Measurements from ENCODE around the gene SAG. TPM values are rescaled to one million over a fixed set of nuclear protein-coding genes. Genes with fewer than 3 reads are reported as not detected.
A peak's percentile ranks its signal among the peaks of the same experiment; 100 is the strongest.

Gene SAG
- total RNA-seq, 2 donors from 2014 or later, result 0.45 TPM; not detected in 1

- H3K9me3 ChIP-seq, result no peaks in the 10 kb centered on the region
- no peak for DNase-seq (ENCODE audit: low spot score)
- intact Hi-C loops (cut with DNase I), result no loop called here
- no peaks in the 10 kb centered on the region for H3K36me3 ChIP-seq
- no peak overlapping the region for H3K4me3 ChIP-seq
- TF ChIP-seq CTCF (IDR thresholded peaks at IDR 0.05), result no peak
- TF ChIP-seq POLR2AphosphoS5 (IDR thresholded peaks at IDR 0.05), result no peak
- TF ChIP-seq POLR2A (IDR thresholded peaks at IDR 0.05), result no peak
- no peaks in the 10 kb centered on the region for H3K4me1 ChIP-seq (replicated peaks)
- H3K27me3 ChIP-seq (replicated peaks; ENCODE audit: insufficient read depth), result no peaks in the 10 kb centered on the region
- 84% methylated on average over 7 of the region's 7 CpGs for WGBS
- no peak overlapping the region for H3K27ac ChIP-seq
Measured at GRCh38 chr2:233351423-233351822, 43.8 kb downstream of the SAG start.

GRCh38 chr2:233352141-233352842 is 44.7 kb downstream of the SAG start:
- intact Hi-C loops (cut with DNase I), result no loop called here
- no peaks in the 10 kb centered on the region for H3K9me3 ChIP-seq
- TF ChIP-seq CTCF (IDR thresholded peaks at IDR 0.05) (no peak), POLR2A (IDR thresholded peaks at IDR 0.05) (no peak)

GRCh38 chr2:233353101-233353768 is 45.6 kb downstream of the SAG start:
- intact Hi-C loops (cut with DNase I), result no loop called here

More at GRCh38 chr2:233352141-233352842, 44.7 kb downstream of the SAG start:
- no peaks in the 10 kb centered on the region for H3K27me3 ChIP-seq (replicated peaks; ENCODE audit: insufficient read depth)
- WGBS, result 94% methylated on average over 25 of the region's 25 CpGs
- no peaks in the 10 kb centered on the region for H3K36me3 ChIP-seq
- H3K27ac ChIP-seq, result no peak overlapping the region
- no peak overlapping the region for H3K4me3 ChIP-seq
- no peaks in the 10 kb centered on the region for H3K4me1 ChIP-seq (replicated peaks)
- no peak for DNase-seq (ENCODE audit: low spot score)

GRCh38 chr2:233353769-233354499 is 46.3 kb downstream of the SAG start, which contains the start of gene DGKD:
Gene DGKD (plus strand): TSS chr2:233354494. CDS start chr2:233354519, 25 bp downstream.
- Histone ChIP-seq H3K27ac (peak within 1 kb of the TSS; percentile 62 to 85), H3K36me3 (no peaks in the 10 kb centered on the region), H3K9me3 (no peaks in the 10 kb centered on the region), H3K27me3 (replicated peaks; ENCODE audit: insufficient read depth) (no peaks in the 10 kb centered on the region), H3K4me3 (peak within 1 kb of the TSS; percentile 68), H3K4me1 (replicated peaks) (no peaks in the 10 kb centered on the region)
- no peak for TF ChIP-seq POLR2A (IDR thresholded peaks at IDR 0.05)
- TF ChIP-seq CTCF (IDR thresholded peaks at IDR 0.05), result peak in 3 of 4 experiments; percentile 20 to 63 (median 59)
- no peak for TF ChIP-seq POLR2AphosphoS5 (IDR thresholded peaks at IDR 0.05)
- intact Hi-C loops (cut with DNase I), result loop anchor here (2.0 kb wide), 1 partner anchor 89 kb away; no protein-coding TSS in a partner anchor
- peak; percentile 38 for DNase-seq (ENCODE audit: low spot score)
- 6% methylated on average over 42 of the region's 56 CpGs for WGBS

More at GRCh38 chr2:233353101-233353768, 45.6 kb downstream of the SAG start:
- Histone ChIP-seq H3K27ac (peak overlapping the region; percentile 37 to 55), H3K4me3 (no peak overlapping the region), H3K36me3 (no peaks in the 10 kb centered on the region), H3K9me3 (no peaks in the 10 kb centered on the region), H3K4me1 (replicated peaks) (no peaks in the 10 kb centered on the region), H3K27me3 (replicated peaks; ENCODE audit: insufficient read depth) (no peaks in the 10 kb centered on the region)
- TF ChIP-seq POLR2A (IDR thresholded peaks at IDR 0.05), result no peak
- TF ChIP-seq CTCF (IDR thresholded peaks at IDR 0.05), result no peak
- TF ChIP-seq POLR2AphosphoS5 (IDR thresholded peaks at IDR 0.05), result no peak
- 79% methylated on average over 22 of the region's 22 CpGs for WGBS
- DNase-seq (ENCODE audit: low spot score), result no peak
